Stomach smooth muscle (tissue), 2 donors: Measurements from ENCODE around the gene PCNX3.

ENCODE experiments used
- H3K27ac ChIP-seq: one replicate; pipeline ENCODE4 v1.7.0; 2013; ENCODE audit warnings: mild to moderate bottlenecking, low read length, inconsistent platforms
- H3K27me3 ChIP-seq, 2 donors: one replicate each; pipeline ENCODE4 v1.7.0; 2013; ENCODE audit warnings: low read length in 2 of 2; ENCODE audit not compliant: insufficient read depth in 2 of 2, control insufficient read depth in 1 of 2
- H3K36me3 ChIP-seq, 2 donors: one replicate each; pipeline ENCODE4 v1.7.0; 2013; ENCODE audit warnings: low read length in 2 of 2; ENCODE audit not compliant: control insufficient read depth in 2 of 2, insufficient read depth in 2 of 2
- H3K4me1 ChIP-seq: one replicate; pipeline ENCODE4 v1.7.0; 2013; ENCODE audit warnings: low read length; ENCODE audit not compliant: control insufficient read depth, insufficient read depth
- H3K4me3 ChIP-seq, 2 donors: one replicate each; pipeline ENCODE4 v1.7.0; 2013; ENCODE audit warnings: low read length in 2 of 2
- H3K9ac ChIP-seq, 2 donors: one replicate each; pipeline ENCODE4 v1.7.0; 2013; ENCODE audit warnings: low read length in 2 of 2, mild to moderate bottlenecking in 1 of 2
- H3K9me3 ChIP-seq, 2 donors: one replicate each; pipeline ENCODE4 v1.7.0; 2013; ENCODE audit warnings: low read length in 2 of 2; ENCODE audit not compliant: control insufficient read depth in 2 of 2
- donor health status: healthy.
- donor health status: Pancreatic carcinoma.

The PCNX3 gene

DNA sequence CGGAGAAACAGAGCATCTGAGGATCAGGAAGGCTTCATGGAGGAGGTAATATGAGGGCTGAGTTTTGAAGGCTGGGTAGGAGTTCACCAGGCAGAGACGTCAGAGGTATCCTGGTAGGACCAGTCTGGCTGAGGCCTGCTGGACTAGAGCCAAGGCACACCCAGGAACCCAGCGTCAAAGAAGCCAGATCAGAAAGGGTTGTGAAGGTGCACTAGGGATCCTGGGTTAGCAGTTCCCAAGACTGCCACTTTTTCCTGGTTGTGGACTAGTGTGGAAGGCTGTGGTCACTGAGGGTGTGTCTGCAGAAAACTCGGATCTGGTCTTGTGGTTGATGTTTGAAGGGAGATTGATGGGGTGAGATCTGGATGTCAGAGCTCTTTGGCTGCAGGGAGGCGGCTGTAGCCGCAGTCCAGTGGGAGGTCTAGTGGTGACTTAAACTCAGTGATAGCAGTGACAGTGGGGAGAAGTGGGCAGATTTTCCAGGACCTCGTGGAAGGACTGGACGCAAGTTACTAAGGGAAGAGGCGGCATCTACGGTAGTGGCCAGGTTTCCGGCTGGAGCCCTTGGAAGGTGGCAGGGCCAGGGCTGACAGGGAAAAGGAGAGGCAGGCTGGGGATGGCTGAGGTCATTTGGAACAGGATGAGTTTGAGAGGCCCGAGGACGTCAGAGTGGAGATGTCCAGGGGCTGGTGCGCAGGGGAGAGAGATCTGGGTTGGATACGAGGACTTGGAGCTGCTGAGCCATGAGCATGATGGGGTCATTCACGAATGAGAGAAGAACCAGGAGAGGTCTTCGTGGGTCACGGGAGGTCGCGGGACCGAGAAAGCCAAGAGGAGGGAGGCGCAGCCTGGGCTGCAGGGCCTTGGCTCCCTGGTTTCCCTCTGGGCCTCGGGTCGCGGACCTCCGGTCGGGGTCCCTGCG is 36.3 kb downstream of the PCNX3 start:
- Histone ChIP-seq H3K9ac (peak overlapping the region; percentile 81 to 86), H3K9me3 (no peaks in the 10 kb centered on the region), H3K4me1 (peaks cover 51% of the 10 kb centered on the region), H3K36me3 (peaks cover 18 to 27% of the 10 kb centered on the region in 2 donors), H3K27me3 (no peaks in the 10 kb centered on the region), H3K27ac (peak overlapping the region; percentile 98), H3K4me3 (peak overlapping the region; percentile 61 to 80)

DNA sequence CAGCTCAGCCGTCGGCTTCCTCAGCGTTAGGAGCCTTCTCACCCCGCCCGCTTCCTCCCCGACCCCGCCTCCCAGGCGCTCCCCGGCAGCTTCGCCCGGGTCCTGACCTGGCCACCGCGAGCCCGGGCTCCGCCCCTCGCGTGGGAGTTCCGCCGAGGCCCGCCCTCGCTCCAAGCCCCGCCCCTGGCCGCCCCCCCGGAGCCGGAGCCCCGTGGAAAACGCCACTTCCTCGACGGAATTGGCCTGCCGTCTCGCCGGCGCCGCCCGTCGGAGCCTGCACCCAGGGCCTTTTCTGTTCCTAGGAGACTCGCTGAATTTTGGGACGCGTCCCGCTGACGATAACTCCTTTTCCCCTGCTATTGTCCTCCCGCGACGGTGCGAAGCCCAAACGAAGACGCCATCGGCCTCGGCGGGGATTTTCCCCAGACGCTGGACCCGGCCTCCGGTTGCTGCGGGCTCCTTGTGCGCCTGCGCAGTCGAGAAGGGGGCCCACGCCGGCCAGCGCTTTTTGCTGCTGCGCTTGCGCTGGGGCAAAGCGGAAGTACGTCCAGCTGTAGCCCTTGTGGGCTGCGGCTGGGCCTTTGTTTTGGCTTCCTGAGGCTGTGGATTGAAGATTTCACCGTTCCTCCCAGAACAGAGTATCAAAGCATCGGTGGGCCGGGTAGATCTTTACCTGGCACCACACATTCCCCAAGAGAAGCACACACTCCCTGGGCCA is 37.1 kb downstream of the PCNX3 start:
- peaks cover 43% of the 10 kb centered on the region for H3K4me1 ChIP-seq
- peak overlapping the region; percentile 61 to 80 for H3K4me3 ChIP-seq
- no peaks in the 10 kb centered on the region for H3K9me3 ChIP-seq
- no peaks in the 10 kb centered on the region for H3K27me3 ChIP-seq
- peak overlapping the region; percentile 86 to 94 for H3K9ac ChIP-seq
- H3K36me3 ChIP-seq: peaks cover 27 to 35% of the 10 kb centered on the region in 2 donors
- peak overlapping the region; percentile 98 for H3K27ac ChIP-seq

DNA sequence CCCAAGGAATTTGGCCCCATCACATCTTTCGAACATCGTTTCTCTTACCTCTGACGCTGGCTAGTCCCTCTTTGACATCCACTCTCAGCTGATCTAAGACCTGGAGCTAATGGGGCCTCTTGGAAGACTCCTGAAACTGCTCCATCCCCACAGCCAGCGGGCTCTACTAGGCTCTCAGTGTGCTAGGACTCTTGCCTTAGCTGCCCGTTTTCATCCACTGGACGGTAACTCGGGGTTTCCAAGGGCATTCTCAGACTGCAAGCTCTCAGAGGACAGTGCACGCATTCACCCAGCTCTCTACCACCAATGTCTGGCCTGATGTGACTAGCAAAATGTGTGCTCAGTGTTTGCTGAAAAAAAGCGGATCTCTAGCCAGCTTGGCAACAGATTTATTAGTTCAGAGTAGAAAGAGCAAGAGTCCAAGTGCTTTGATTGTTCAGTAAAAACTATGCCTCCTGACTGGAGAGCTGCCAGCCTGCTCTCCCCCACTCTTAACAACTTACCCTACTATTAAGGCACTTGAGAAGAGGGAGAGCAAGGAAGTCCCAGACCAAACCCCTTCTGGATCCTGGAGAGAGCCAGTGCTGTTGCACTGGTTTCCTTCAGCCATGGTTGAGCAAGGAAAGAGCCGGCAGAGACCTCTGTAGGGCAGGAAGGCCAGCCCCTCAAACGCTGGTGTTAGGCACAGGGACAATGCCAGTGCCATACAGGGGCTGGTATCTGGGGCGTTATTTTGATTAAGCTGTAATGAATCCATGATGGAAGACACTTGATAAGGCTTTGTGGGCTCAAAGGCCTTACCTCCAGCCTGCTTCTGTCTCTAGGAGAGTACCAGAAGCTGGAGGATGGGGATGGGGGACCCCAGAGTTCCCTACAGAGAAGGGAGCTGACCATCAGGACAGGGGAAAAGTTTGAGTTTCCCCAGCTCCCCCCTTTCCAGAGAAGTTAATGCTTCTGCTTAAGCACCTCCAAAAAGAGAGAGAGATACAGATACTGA is 38.0 kb downstream of the PCNX3 start:
- H3K27me3 ChIP-seq: no peaks in the 10 kb centered on the region
- H3K4me3 ChIP-seq: peak overlapping the region; percentile 55 to 80
- H3K9ac ChIP-seq: peak overlapping the region; percentile 86 to 94
- peak overlapping the region; percentile 98 for H3K27ac ChIP-seq
- H3K36me3 ChIP-seq: peaks cover 35 to 44% of the 10 kb centered on the region in 2 donors
- H3K9me3 ChIP-seq: no peaks in the 10 kb centered on the region
- peaks cover 41% of the 10 kb centered on the region for H3K4me1 ChIP-seq

DNA sequence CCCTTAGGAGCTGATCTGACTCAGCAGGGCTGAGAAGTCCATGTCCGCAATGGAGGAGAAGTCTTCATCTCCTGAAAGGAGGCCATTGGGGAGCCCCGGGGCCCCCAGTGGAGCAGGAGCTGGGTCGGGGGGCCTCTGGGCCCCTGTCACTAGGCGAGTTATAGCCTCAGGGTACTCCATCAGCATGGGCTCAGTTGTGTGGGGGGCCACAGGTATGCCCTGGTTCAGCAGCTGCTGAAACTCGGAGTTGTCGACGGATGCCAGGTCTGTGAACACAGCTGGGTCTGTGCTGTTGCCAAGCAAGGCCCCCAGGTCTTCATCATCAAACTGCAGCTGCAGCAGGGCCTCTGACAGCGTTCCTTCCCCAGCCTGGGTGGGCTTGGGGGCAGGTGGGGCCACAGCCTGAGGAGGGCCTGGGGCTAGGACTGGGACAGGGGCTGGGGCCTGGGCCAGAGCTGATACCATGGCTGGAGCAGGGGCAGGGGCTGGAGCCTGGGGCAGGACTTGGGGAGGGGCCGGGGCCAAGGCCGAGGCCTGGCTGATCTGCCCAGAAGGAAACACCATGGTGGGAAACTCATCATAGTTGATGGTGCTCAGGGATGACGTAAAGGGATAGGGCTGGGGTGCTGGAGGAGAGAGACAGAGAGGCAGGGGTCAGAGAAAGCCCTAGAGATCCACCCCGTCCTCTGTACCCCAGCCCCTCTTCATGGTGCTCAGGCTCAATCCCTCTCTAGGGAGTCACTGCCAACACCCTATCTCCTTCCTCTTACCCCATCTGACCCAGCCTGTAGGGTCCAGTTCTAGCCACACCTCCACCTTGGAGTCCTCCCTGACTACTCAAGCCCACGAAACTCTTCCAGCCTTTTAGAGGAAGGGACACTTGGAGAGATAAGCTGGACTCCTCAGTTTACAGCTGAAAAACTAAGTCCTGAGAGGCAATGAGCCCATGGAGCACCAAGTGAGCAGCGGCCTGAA is 39.1 kb downstream of the PCNX3 start:
- no peaks in the 10 kb centered on the region for H3K9me3 ChIP-seq
- H3K9ac ChIP-seq: no peak overlapping the region
- no peak overlapping the region for H3K4me3 ChIP-seq
- H3K27me3 ChIP-seq: no peaks in the 10 kb centered on the region
- peaks cover 47 to 52% of the 10 kb centered on the region in 2 donors for H3K36me3 ChIP-seq
- peak overlapping the region; percentile 98 for H3K27ac ChIP-seq
- peaks cover 39% of the 10 kb centered on the region for H3K4me1 ChIP-seq

DNA sequence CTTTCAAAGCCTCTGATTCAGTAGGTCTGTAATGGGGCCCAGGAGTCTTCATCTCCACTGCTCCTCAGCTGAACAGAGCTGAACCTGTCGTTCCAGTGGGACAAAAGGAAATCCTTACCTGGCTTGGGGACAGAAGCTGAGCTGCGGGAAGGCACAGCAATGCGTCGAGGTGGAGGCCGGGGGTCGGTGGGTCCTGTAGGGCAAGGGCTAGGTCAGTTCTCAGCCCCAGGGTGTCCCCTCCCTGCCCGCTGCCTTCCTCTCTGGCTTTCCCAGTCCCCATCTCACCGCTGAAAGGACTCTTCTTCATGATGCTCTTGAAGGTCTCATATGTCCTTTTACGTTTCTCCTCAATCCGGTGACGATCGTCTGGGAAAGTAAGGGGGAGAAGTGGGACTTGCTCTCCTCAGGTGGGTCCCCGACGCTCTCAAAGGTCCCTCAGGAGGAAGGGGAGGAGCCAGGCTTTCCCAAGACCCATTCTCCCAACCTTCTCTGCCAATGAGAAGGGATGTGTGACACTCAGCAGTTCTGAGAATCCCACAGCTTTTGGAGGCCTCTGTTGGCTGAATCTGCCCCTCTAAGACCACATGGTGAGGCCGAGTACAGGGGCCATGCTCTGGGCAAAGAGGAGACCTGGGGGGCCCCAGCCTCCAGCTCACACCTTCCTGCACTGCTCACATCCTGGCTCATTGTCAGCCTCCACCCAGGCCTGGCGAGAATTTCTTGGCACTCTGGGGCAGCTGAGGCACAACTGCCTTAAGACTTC is 40.2 kb downstream of the PCNX3 start:
- peaks cover 54 to 62% of the 10 kb centered on the region in 2 donors for H3K36me3 ChIP-seq
- H3K4me1 ChIP-seq: peaks cover 48% of the 10 kb centered on the region
- H3K9me3 ChIP-seq: no peaks in the 10 kb centered on the region
- H3K9ac ChIP-seq: no peak overlapping the region
- H3K4me3 ChIP-seq: no peak overlapping the region
- H3K27ac ChIP-seq: no peak overlapping the region
- no peaks in the 10 kb centered on the region for H3K27me3 ChIP-seq

DNA sequence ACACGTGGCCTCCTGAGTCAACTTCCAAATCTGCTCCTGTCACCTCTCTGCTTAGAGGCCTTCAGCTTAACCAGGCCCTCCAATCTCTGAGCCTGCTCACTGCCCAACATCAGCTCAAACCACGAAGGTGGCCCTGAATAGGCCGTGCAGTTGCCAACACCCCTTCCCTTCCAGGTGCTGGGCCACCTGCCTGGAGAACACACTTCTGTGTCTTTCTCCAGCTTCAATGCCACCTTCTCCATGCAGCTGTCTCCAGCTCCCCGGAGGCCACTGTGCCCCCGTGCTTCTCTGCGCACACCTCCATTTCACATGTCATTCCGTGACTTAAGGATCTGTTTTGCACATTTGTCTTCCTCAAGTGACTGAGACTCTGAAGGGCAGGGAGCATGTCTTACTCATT is 41.9 kb downstream of the PCNX3 start:
- no peak overlapping the region for H3K27ac ChIP-seq
- H3K9me3 ChIP-seq: no peaks in the 10 kb centered on the region
- H3K4me1 ChIP-seq: peaks cover 50% of the 10 kb centered on the region
- H3K4me3 ChIP-seq: no peak overlapping the region
- H3K9ac ChIP-seq: no peak overlapping the region
- peaks cover 54 to 64% of the 10 kb centered on the region in 2 donors for H3K36me3 ChIP-seq
- H3K27me3 ChIP-seq: no peaks in the 10 kb centered on the region

DNA sequence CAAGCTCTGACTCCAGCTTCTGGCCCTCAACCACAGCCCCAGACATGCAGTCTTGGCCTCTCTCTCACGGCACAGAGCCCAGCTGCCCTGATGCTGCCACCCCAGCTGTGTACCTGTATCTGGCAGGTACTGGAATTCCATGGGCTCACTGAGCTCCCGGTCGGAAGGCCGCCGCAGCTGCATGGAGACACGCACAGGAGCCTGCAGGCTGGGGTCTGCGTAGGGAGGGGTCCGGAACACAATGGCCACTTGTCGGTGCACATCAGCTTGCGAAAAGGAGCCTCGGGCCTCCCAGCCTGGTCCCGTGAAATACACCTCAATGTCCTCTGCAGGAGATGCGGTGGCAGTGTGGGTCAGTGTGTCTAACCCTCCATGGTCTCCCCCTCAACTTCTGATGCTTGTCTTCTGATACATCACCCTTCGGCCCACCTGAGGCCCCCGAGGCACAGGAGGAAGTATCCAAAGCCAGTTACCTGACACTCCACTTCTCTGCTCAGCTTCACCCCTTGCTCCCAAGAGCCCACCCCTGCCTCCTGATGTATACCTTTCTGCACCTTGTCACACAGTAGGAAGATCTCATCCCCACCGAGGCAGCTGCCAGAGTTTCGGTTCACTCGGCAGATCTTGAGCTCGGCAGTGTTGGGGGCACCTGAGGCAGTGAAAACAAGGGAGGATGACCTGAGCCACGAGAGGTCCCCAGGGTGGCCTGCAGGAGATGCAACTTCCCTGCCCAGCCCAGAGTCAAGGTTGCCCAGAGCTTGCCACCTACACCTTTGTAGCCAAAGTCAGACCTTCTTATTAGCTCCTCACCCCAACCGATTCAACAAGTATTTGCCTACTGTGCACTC is 42.8 kb downstream of the PCNX3 start:
- Histone ChIP-seq H3K36me3 (peaks cover 54 to 64% of the 10 kb centered on the region in 2 donors), H3K27ac (no peak overlapping the region), H3K9ac (no peak overlapping the region), H3K9me3 (no peaks in the 10 kb centered on the region), H3K4me1 (peaks cover 42% of the 10 kb centered on the region), H3K27me3 (no peaks in the 10 kb centered on the region), H3K4me3 (no peak overlapping the region)

DNA sequence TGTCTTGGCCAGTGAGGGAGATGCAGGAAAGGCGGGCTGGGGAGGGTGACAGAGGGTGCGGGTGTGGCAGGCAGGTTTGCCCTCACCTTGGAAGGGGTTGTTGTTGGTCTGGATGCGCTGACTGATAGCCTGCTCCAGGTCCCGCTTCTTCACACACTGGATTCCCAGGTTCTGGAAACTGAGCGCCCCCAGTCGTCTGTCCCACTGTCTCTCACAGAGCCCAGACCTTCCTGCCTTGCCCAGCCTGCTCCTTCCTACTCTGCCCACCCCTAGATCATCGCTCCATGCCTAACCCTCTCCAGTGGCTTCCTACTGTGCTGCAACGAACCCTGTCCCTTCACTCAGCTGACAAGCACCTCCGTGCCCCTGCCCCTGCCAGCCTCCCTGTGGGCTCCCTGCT is 44.5 kb downstream of the PCNX3 start:
- Histone ChIP-seq H3K36me3 (peaks cover 51 to 57% of the 10 kb centered on the region in 2 donors), H3K27ac (no peak overlapping the region), H3K4me3 (no peak overlapping the region), H3K9me3 (no peaks in the 10 kb centered on the region), H3K27me3 (no peaks in the 10 kb centered on the region), H3K4me1 (peaks cover 39% of the 10 kb centered on the region), H3K9ac (peak overlapping the region in 1 of 2 donors; percentile 16)
